ENCODE measurements around the gene FAM221B.

FAM221B gene

DNA sequence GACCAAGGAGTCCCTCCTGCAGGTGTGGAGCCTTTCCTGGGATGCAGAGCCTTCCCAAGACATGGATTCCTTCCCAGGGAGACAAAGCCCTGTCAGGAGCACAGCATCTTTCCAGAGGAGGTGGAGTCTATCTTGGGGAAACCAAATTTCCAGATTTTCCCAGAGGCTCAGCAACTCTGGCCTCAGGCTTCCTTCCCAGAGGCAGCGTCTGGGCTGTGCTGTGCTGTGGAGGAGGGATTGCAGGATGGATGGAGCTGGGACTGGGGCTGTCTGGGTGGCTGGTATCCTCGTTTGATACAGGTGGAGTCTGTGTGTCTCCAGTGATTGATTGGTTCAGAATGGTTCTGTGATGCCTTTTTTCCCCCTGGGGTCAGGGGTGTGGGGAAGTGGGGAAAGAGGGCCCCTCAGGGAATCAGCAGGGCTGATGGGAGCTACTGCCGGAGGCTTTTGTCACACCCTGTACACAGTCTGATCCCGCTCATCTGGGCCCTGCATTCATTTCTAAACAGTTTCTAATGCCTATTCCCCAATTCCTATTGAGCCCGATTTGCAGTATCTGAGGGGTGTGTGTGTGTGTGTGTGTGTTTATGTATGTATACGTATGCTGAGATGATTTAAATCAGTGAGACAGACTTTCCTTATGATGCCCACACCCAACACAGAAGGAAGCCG lies 25.7 kb upstream of the FAM221B start:
- Histone ChIP-seq H3K79me2 (ENCODE audit: control insufficient read depth, insufficient read depth, low read length) (no peaks in the 10 kb centered on the region), H2BK5ac (ENCODE audit: low read length) (no peak overlapping the region), H2BK15ac (replicated peaks; ENCODE audit: low read depth) (no peak overlapping the region)

GRCh38 chr9:35852876-35853865 lies 24.6 kb upstream of the FAM221B start:
- Histone ChIP-seq H2BK5ac (ENCODE audit: low read length) (no peak overlapping the region), H3K4ac (ENCODE audit: low read depth, low read length) (no peak overlapping the region), H3K4me2 (ENCODE audit: low read length) (no peak overlapping the region), H3K56ac (ENCODE audit: low read length) (no peak overlapping the region), H3K4me3 (ENCODE audit: low read length) (no peak overlapping the region), H3K36me3 (ENCODE audit: control insufficient read depth, insufficient read depth, low read length) (no peaks in the 10 kb centered on the region), H3K9ac (ENCODE audit: low read length) (no peak overlapping the region), H3K79me1 (ENCODE audit: low read length) (no peaks in the 10 kb centered on the region), H3K18ac (ENCODE audit: low read length) (no peak overlapping the region), H4K5ac (ENCODE audit: low read length) (no peak overlapping the region), H3K79me2 (ENCODE audit: control insufficient read depth, insufficient read depth, low read length) (no peaks in the 10 kb centered on the region), H2AK5ac (ENCODE audit: low read length) (no peak overlapping the region), H3K27me3 (ENCODE audit: insufficient read depth, low read length, poor library complexity) (no peaks in the 10 kb centered on the region), H3K23ac (ENCODE audit: low read length) (no peak overlapping the region), H3K4me1 (ENCODE audit: control insufficient read depth, low read depth, low read length) (no peaks in the 10 kb centered on the region), H2BK120ac (ENCODE audit: low read depth, low read length) (no peak overlapping the region), H4K8ac (ENCODE audit: low read depth, low read length) (no peak overlapping the region), H2BK15ac (replicated peaks; ENCODE audit: low read depth) (no peak overlapping the region), H3K27ac (ENCODE audit: low read depth, low read length) (no peak overlapping the region)
- WGBS (ENCODE audit: extremely low coverage, insufficient coverage, low lambda C conversion rate), result no CpG with 5 or more reads among the region's 25 CpGs
- DNase-seq, result no peak

More for the DNA sequence above, 25.7 kb upstream of the FAM221B start:
- Histone ChIP-seq H3K27ac (ENCODE audit: low read depth, low read length) (no peak overlapping the region), H2AK5ac (ENCODE audit: low read length) (no peak overlapping the region), H3K4ac (ENCODE audit: low read depth, low read length) (no peak overlapping the region), H4K5ac (ENCODE audit: low read length) (no peak overlapping the region), H3K18ac (ENCODE audit: low read length) (no peak overlapping the region), H3K23ac (ENCODE audit: low read length) (no peak overlapping the region), H3K27me3 (ENCODE audit: insufficient read depth, low read length, poor library complexity) (no peaks in the 10 kb centered on the region), H3K79me1 (ENCODE audit: low read length) (no peaks in the 10 kb centered on the region), H3K4me1 (ENCODE audit: control insufficient read depth, low read depth, low read length) (no peaks in the 10 kb centered on the region), H3K9ac (ENCODE audit: low read length) (no peak overlapping the region), H3K56ac (ENCODE audit: low read length) (no peak overlapping the region), H3K4me3 (ENCODE audit: low read length) (no peak overlapping the region), H2BK120ac (ENCODE audit: low read depth, low read length) (no peak overlapping the region), H3K36me3 (ENCODE audit: control insufficient read depth, insufficient read depth, low read length) (no peaks in the 10 kb centered on the region), H4K8ac (ENCODE audit: low read depth, low read length) (no peak overlapping the region), H3K4me2 (ENCODE audit: low read length) (no peak overlapping the region)
- WGBS (ENCODE audit: extremely low coverage, insufficient coverage, low lambda C conversion rate), result no CpG with 5 or more reads among the region's 7 CpGs
- no peak for DNase-seq

DNA sequence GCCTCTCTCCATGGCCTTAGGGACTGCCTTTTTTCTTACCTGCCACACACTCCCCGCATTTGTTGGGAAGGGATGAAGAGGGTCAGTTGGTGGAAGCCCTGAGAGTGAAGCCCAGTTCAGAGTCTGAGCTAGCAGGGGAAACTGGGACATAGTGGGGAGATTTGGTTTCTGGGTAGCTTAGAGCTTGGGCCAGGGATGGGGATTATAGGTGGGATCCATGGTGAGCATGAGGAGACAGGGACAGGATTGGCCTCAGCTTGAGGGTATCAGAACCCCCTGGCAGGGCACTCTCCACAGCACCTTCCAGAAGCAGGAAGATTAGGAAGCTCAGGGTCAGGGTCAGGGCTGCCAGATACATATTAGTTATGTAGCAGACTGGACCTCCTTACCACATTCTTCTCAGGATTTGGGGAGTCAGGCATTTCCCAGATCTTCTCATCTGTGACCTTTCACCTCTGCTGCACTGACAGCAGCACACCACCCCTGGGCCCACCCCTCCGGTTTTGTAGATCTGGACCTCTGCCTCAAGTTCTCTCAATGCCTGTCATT lies 23.8 kb upstream of the FAM221B start:
- H3K4ac ChIP-seq (ENCODE audit: low read depth, low read length), result no peak overlapping the region
- H3K23ac ChIP-seq (ENCODE audit: low read length), result no peak overlapping the region
- no peak overlapping the region for H2BK5ac ChIP-seq (ENCODE audit: low read length)
- no CpG with 5 or more reads among the region's 2 CpGs for WGBS (ENCODE audit: extremely low coverage, insufficient coverage, low lambda C conversion rate)
- H3K4me2 ChIP-seq (ENCODE audit: low read length), result no peak overlapping the region
- no peak overlapping the region for H3K18ac ChIP-seq (ENCODE audit: low read length)
- H2BK120ac ChIP-seq (ENCODE audit: low read depth, low read length), result no peak overlapping the region
- no peaks in the 10 kb centered on the region for H3K79me2 ChIP-seq (ENCODE audit: control insufficient read depth, insufficient read depth, low read length)
- H3K27ac ChIP-seq (ENCODE audit: low read depth, low read length), result no peak overlapping the region
- no peak overlapping the region for H3K4me3 ChIP-seq (ENCODE audit: low read length)
- no peak overlapping the region for H4K5ac ChIP-seq (ENCODE audit: low read length)
- no peak overlapping the region for H3K56ac ChIP-seq (ENCODE audit: low read length)
- H3K4me1 ChIP-seq (ENCODE audit: control insufficient read depth, low read depth, low read length), result no peaks in the 10 kb centered on the region
- no peaks in the 10 kb centered on the region for H3K27me3 ChIP-seq (ENCODE audit: insufficient read depth, low read length, poor library complexity)
- no peaks in the 10 kb centered on the region for H3K36me3 ChIP-seq (ENCODE audit: control insufficient read depth, insufficient read depth, low read length)
- no peaks in the 10 kb centered on the region for H3K79me1 ChIP-seq (ENCODE audit: low read length)
- no peak overlapping the region for H3K9ac ChIP-seq (ENCODE audit: low read length)
- no peak overlapping the region for H2AK5ac ChIP-seq (ENCODE audit: low read length)
- DNase-seq, result no peak
- no peak overlapping the region for H4K8ac ChIP-seq (ENCODE audit: low read depth, low read length)
- H2BK15ac ChIP-seq (replicated peaks; ENCODE audit: low read depth), result no peak overlapping the region

- Histone ChIP-seq H3K4me1 (ENCODE audit: control insufficient read depth, low read depth, low read length) (peaks cover 4% of the 10 kb centered on the region), H4K8ac (ENCODE audit: low read depth, low read length) (no peak overlapping the region), H3K36me3 (ENCODE audit: control insufficient read depth, insufficient read depth, low read length) (no peaks in the 10 kb centered on the region), H3K4me2 (ENCODE audit: low read length) (no peak overlapping the region), H2BK120ac (ENCODE audit: low read depth, low read length) (no peak overlapping the region), H3K79me2 (ENCODE audit: control insufficient read depth, insufficient read depth, low read length) (no peaks in the 10 kb centered on the region), H3K9ac (ENCODE audit: low read length) (no peak overlapping the region), H3K18ac (ENCODE audit: low read length) (no peak overlapping the region), H2BK15ac (replicated peaks; ENCODE audit: low read depth) (no peak overlapping the region), H2BK5ac (ENCODE audit: low read length) (no peak overlapping the region), H3K23ac (ENCODE audit: low read length) (no peak overlapping the region), H3K27me3 (ENCODE audit: insufficient read depth, low read length, poor library complexity) (no peaks in the 10 kb centered on the region), H2AK5ac (ENCODE audit: low read length) (no peak overlapping the region), H3K27ac (ENCODE audit: low read depth, low read length) (no peak overlapping the region), H3K4me3 (ENCODE audit: low read length) (no peak overlapping the region), H3K4ac (ENCODE audit: low read depth, low read length) (no peak overlapping the region), H4K5ac (ENCODE audit: low read length) (no peak overlapping the region), H3K56ac (ENCODE audit: low read length) (no peak overlapping the region), H3K79me1 (ENCODE audit: low read length) (no peaks in the 10 kb centered on the region)
- DNase-seq, result no peak
- WGBS (ENCODE audit: extremely low coverage, insufficient coverage, low lambda C conversion rate), result no CpG with 5 or more reads among the region's 4 CpGs
These were observed 19.4 kb upstream of the FAM221B start for GRCh38 chr9:35847792-35848572.

DNA sequence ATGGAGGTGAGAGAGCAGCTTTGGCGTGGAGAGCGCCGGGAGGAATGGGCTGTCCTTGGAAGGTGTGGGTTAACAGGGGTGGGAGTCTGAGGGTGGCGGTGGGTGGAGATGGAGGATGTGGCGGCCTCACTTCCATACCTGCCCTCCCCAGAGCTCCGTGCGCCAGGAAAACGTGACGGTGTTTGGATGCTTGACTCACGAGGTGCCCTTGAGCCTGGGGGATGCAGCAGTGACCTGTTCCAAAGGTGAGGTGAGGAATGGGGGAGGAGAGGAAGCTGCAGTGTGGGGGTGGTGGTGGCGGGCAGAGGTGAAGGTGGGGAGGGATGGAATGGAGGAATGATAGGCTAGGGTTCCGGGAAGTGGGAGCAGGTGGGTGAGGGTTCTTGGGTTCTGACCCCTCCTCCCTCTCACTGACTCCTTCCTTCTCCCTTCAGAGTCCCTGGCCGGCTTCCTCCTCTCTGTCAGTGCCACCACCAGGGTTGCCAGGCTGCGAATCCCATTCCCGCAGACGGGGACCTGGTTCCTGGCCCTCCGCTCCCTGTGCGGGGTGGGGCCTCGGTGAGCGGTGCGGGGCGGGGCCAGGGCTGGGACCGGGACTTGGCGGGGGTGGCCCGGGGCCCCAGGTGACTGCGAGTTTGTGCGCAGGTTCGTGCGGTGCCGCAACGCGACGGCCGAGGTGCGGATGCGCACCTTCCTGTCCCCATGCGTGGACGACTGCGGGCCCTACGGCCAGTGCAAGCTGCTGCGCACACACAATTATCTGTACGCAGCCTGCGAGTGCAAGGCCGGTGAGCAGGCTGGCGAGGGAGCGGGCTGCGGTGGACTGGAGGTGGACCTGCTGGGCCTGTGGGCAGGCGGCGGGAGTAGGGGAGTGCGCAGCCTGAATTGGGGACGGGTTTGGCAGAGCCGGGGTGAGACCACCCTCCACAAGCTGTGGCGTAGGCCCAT lies 17.6 kb upstream of the FAM221B start:
- Histone ChIP-seq H3K27me3 (ENCODE audit: insufficient read depth, low read length, poor library complexity) (no peaks in the 10 kb centered on the region), H3K4ac (ENCODE audit: low read depth, low read length) (no peak overlapping the region), H3K9ac (ENCODE audit: low read length) (peak overlapping the region; percentile 61), H3K4me3 (ENCODE audit: low read length) (peak overlapping the region; percentile 53), H2BK120ac (ENCODE audit: low read depth, low read length) (no peak overlapping the region), H4K8ac (ENCODE audit: low read depth, low read length) (no peak overlapping the region), H2AK5ac (ENCODE audit: low read length) (no peak overlapping the region), H2BK5ac (ENCODE audit: low read length) (no peak overlapping the region), H3K27ac (ENCODE audit: low read depth, low read length) (no peak overlapping the region), H3K36me3 (ENCODE audit: control insufficient read depth, insufficient read depth, low read length) (no peaks in the 10 kb centered on the region), H4K5ac (ENCODE audit: low read length) (no peak overlapping the region), H3K4me2 (ENCODE audit: low read length) (peak overlapping the region; percentile 94), H3K56ac (ENCODE audit: low read length) (peak overlapping the region; percentile 86), H3K79me1 (ENCODE audit: low read length) (no peaks in the 10 kb centered on the region), H3K23ac (ENCODE audit: low read length) (no peak overlapping the region), H3K79me2 (ENCODE audit: control insufficient read depth, insufficient read depth, low read length) (no peaks in the 10 kb centered on the region), H3K18ac (ENCODE audit: low read length) (no peak overlapping the region), H2BK15ac (replicated peaks; ENCODE audit: low read depth) (no peak overlapping the region), H3K4me1 (ENCODE audit: control insufficient read depth, low read depth, low read length) (peaks cover 4% of the 10 kb centered on the region)
- peak; percentile 59 for DNase-seq
- no CpG with 5 or more reads among the region's 53 CpGs for WGBS (ENCODE audit: extremely low coverage, insufficient coverage, low lambda C conversion rate)
